Inflammatory macrophage treated with lipopolysaccharide for 1 hour (primary cell): Measurements from ENCODE around the gene GNG4.
"Not testable (repeated sequence)": the region's sequence is repeated elsewhere in the genome, so short reads cannot be mapped to it uniquely, and the experiment has no call there.

Experiments
- DNase-seq, 2 donors: peaks; one replicate each; pipeline ENCODE4 v3.0.0-alpha.2; 2020 to 2022

GNG4 gene

DNA sequence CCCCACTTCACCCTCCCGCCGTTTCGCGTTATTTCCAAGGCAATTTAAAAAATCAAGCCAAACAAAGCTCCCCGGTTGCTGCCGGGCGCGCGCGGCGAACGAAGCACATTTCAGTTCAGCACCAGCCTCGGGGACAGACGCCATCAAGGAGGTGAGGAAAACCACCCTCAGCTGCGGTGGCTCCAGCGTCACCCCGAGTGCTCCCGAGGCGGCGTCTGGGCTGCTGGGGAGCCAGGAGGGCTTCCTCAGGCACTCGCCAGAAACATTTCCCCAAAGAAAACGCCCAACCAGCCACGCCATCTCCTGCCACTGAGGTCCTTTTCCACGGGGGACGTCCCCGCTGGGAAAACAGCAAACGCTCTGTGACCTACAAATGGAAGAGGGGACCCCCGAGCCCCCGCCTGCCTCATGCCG, 623 bp downstream of the GNG4 start:
- peak; percentile 30 to 41 for DNase-seq

DNA sequence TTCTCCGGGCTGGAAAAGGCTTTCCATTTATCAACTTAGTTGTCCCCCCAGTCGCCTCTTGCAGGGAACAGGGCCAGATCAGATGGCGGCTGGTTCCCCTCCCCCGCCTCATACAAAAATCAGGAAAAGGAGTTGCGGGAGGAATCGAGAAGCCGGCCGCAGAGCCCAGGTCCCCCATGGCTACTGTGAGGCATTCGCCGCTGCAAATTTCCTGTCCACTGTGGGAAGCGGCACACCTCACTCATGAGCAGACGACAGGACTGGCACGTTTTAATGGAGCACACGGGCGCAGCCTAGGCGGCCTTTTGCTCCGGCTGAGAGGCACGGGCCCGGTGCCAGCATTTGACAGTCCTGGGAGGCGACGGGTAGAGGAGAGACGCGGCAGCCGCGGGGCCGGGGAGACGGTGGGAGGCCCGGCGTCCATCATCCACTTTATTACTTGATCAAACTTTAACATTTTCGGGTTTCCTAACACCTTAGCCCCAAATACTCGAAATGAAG, 1.1 kb downstream of the GNG4 start:
- no peak for DNase-seq

DNA sequence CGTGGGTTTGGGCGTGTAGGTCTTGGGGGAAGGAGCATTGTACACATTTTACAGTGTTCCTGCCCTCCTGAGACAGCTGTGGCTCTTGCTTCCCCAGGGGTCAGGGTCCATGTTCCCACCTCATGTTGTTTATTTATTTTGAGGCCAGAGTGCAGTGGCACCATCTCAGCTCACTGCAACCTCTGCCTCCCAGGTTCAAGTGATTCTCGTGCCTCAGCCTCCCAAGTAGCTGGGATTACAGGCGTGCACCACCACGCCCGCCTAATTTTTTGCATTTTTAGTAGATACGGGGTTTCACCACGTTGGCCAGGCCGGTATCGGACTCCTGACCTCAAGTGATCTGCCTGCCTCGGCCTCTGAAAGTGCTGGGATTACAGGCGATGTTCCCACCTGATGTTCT, 2.0 kb downstream of the GNG4 start:
- DNase-seq = not testable (repeated sequence)

DNA sequence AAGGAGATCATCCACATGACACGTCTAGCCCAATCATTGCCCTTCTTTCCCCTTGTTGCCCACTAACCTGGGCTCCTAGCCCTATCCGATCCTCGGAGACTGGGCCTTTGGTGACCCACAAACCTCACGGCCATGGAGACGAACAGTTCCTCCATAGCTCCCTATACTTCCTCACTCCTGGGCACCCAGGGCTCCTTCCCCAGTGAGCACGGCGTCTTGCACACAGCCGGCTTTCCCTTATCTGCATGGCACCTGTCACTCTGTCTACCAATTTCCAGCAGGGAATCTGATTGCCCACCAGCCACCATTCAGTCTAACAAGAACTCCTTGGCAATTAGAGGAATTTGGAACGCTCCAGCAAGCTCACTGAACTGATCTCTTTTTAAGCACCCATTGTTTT, 3.1 kb downstream of the GNG4 start:
- no peak for DNase-seq

DNA sequence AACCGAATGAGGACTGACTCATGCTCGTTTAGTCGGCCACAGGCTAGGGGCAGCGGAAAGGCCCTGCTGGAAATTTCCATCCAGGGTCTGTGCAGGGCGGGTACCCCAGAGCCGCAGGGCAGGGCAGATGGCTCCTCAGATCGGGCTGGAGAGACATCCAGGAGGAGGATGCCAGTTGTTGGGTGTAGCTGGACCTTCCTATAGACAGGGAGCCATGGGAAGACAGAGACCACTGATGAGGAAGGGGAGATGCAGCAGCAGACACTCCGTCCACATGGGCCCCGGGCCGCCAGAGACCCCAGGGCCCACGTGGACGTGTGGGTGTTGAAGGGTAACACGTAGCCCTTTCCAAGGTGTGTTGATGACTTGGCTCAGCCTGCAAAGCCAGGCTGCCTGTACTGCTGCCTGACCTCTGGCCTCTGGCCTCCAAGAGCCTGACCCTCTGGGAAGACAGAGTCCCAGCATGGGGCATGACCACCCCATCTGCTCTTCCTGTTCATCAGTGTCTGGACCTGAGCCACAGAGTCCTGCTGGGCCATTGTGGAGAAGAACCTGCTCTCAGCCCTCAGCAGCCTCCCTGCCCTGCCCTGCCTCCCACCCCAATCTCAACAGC, 4.8 kb downstream of the GNG4 start:
- no peak for DNase-seq

DNA sequence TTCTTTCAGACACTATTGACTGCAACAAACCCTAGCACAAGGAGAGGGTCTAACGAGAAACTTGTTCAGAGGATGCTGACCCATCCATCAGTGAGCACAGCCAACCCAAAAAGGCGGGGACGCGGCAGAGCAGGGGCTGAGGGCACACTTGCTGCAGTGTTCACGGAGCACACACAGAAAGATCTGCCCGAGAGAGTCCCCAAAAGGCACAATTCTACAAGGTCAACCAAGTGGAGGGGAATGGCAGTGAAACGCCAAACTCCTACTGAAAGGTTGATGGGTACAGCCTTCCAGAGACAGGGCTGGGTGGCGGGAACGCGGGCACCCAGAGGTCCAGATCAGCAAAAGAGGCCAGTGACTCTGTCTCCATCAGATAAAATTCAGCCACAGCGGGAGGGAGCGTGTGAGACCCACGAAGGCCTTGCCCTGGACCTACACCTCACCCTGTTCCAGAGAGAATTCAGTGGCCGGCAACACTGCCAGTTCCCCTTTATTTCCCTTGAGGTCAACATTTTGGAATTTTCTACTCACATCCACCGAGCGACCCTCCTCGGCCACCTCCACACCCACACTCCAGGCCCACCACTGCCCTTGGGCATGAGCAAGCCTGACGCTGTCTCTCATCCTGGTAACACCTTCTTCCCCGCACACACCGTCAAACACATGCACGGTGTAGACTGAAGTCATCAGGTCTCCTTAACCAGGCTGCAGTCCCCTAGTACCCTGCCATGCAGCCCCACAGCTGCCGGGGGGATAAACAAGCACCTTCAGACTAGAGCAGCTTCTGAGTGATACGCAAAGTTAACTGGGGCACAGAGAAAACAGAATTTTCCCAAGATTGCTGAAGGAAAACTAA, 5.5 kb downstream of the GNG4 start:
- DNase-seq = no peak

DNA sequence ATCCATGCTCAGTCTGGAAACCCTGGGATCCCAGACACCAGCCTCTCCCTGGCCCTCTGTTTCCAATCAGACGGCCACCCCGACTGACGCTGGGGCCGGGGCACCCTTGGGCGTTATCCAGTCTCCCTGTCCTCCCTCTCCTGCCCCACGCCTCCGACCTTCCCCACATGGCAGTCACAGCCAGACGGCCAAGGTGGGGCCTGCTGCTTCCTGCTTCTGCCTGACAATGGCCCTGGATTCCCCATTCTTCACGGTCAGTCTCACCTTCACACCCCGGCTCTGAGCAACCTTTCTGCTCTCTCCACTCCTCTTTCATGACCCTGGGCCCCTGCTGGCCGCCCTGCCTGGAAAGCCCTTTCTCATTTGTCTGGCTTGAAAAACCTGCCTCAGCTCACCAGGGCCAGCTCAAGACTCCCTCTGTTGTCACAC, 6.6 kb downstream of the GNG4 start:
- DNase-seq = no peak

DNA sequence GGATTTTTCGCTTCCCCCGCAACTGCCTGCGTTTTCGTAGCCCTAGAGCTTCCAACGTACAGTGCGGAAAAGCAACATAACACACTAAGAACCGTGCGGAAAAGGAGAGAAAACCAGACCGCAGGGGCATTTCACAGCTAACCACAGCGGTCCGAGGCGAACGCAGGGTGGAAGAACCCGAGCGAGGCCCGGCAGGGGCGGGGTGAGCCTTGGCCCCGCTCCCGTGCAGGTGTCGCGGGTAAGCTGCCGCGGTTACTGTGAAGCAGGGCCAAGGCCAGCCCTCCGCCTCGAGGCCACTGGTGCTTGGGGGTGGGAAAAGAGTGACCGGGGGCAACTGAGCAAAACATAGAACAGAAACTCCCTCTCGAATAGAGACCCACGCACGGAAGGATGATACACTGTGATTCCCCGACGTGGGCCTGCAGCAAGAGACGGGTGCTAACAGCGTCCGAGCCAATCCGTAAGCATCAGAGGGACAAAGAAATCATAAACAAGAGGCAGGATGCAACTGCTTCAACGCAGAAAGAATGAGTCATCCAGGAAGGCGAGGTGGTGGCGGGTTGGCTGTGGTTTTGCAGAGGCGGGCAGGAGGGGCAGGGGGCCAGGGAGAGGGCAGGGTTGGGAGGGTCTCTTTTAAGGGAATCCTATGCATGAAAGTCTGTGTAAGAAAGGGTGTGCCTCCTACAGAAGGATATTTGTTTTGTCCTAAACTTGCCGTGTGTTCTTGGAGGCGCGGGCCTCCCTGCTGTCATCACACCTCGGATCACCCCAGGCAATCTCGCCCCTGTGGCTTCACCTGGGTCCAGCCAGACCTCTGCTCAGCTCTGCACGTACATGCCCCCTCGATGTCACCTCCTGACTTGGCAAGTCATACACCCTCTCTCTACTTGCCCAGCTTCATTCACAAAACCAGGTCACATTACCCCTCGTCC, 7.3 kb downstream of the GNG4 start:
- peak; percentile 56 to 71 for DNase-seq

DNA sequence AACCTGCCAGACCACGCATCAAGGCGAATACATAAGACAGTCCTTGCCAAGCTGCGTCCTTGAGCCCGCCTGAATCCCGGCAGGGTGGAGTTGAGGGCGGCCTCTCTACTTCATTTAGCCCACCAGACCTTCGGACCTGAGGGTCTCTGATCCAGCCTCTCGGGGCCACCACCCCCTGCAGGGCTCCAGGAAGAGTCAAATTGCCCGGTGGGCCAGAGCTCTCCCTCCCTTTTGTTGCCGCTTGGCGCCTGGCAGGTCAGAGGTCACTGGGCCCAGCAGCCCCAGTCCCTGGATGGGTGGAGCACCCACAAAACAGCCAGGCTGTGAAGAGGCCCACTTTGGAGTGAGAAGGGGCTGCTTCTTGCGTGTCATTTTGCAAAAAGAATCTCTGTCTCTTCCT, 9.0 kb downstream of the GNG4 start:
- no peak for DNase-seq

DNA sequence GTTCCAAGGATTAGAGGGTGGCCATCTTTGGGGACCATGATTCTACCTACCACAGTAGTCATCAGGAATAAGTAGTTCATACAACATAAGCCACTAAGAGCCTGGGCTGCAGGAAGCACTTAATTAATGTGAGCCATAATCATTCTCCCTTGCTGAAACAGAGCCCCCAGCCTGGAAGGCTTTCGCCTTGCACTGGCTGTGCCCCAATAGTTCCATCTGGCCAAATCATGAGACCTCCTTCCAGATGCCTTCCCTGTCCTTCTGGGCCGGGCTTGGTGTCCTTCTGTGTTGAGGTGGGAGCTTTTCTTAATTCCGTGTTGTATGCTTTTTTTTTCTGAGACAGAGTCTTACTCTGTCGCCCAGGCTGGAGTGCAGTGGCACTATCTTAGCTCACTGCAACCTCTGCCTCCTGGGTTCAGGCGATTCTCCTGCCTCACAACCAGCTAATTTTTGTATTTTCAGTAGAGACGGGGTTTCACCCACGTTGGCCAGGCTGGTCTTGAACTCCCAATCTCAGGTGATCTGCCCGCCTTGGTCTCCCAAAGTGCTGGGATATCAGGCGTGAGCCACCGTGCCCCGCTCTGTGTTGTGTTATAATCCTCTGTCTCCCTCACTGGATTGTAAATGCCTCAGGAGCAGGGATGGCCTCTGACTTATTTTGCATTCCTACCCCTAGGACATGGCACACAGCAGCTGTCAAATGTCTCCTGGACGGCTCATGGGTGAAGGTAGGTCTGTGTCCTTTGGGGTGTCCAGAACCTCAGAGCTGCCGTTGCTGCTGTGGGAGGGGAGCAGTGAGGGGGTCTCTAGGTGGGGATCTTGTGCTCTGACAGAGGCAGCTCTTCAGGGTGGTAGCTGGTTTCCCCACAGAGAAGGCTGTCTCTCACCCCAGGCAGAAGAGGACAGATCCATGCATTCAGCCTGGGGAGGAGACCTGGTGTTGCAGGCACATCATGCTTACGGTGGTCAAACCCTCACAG, 10.1 kb downstream of the GNG4 start:
- no peak for DNase-seq

DNA sequence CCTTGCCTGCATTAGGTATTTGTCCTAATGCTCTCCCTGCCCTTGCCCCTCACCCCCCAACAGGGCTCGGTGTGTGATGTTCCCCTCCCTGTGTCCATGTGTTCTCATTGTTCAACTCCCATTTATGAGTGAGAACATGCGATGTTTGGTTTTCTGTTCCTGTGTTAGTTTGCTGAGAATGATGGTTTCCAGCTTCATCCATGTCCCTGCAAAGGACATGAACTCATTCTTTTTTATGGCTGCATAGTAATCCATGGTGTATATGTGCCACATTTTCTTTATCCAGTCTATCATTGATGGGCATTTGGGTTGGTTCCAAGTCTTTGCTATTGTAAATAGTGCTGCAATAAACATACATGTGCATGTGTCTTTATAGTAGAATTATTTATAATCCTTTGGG, 11.0 kb downstream of the GNG4 start:
- DNase-seq = not testable (repeated sequence)

DNA sequence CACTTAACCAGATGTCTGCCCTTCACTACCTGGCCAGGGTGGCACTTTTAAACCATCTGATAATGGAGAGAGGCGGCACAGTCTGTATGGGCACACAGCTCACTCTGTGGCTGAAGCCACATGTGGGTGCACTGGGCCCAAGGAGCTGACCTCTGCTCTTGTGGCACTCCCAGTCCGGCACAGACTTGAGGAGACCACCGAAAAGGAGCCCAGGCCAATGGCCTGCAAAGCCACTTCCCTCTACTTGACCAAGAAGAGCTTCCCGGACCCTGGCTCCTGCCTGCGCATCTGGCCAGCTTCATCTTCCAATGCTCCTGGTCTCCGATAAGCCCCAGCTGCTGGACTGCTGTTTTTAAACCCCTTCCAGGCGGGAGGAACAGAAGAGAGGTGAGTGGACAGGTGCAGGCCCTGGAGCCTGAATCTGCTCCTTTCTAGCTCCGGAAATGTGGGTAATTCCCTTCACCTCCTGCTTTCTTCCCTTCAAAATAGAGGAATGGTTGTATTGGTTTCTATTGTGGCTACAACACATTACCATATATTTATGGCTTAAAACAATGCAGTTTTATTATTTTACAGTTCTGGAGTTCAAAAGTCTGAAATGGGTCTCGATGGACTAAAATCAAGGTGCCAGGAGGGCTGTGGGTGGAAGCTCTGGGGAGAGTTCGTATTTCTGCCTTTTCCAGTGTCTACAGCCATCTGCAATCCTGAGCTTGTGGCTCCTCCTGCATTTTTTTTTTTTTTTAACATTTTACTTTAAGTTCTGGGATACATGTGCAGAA, 11.6 kb downstream of the GNG4 start:
- DNase-seq = no peak

DNA sequence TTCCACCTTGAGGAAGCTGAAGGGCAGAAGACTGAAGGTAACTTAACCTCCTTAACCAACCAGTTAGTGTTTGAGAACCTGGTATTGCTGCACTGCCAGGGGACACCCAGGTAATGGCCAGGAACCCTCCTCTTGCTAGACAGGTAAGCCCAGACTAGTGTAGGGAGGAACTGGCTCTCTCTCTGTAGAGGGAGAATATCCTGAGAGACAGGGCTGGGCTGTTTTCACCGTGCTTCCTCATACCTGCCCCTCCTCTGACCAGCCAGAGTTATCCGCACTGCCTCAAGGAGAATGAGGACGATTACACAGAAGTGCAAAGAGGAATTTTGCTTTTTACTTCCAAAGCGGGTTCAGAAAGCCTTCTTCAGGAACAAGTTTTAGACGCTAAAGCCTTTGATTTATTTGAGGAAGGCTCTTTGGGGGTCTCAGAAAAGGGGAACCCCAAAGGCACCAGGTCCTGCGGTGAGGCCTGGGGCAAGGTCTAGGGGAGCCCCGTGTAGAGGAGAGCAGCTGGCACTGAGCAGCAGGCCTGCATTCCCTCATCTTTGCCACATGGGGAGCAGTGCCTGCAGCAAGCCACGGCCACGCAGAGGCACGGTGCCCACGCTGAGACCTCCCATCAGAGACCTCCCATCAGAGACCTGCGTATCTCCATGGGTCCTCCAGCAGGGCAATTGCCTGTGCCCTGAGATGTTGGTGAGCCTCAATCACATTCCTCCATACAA, 13.5 kb downstream of the GNG4 start:
- DNase-seq = no peak

DNA sequence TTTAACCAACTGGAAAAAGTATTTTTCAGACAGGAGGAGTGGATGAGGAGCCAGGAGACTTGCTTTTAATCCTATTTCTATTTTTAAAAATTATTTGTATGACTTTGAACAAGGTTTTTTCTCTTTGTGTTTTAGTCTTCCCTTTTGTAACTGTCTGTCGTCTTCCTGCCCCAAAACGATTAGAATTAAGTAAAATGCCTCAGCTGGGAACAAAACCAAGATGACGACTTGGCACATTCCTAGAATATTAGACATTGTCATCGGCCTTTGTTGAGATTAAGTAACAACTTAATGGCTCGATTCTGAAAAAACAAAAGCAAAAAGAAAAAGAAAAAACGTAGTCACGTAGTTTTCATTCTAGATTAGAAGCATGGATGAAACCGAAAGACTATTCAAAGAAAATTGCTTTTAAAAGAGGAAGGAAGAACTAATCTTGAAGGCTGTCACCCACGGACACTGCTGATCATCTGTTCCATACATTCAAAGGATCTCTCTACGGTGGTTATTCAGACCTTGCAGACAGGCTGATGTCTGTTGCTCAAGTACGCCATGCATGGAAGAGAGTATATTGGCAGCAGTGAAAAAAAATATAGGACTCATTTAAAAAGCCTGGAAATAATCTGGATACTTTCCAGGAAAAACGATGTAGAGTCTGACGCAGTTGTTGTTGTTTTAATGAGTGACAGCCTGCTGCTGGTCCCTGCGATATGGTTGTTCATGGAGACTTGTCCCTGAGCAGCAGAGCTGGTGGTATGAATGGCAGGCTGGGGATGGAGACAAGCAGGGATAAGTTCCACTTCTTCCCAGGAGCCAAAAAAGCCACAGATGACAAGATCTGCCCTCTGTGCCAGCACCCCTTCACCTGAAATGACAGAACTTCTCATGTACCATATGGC, 16.8 kb downstream of the GNG4 start:
- peak; percentile 37 to 67 for DNase-seq

DNA sequence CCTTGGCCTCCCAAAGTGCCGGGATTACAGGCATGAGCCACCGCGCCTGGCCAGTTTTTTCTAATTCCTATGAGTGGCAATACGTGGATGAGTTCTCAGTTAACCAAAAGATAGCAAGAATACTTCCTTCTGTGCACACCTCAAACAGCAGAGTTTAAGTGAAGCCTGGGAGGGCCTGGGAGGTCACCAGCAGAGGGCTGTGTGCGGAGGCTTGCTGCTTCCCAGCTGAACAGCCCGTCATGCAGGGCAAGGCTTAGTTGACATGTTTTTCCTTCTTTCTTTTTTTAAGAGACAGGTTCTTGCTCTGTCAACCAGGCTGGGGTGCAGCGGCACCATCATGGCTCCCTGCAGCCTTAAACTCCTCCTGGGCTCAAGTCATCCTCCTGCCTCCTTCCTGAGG, 17.8 kb downstream of the GNG4 start:
- no peak for DNase-seq

DNA sequence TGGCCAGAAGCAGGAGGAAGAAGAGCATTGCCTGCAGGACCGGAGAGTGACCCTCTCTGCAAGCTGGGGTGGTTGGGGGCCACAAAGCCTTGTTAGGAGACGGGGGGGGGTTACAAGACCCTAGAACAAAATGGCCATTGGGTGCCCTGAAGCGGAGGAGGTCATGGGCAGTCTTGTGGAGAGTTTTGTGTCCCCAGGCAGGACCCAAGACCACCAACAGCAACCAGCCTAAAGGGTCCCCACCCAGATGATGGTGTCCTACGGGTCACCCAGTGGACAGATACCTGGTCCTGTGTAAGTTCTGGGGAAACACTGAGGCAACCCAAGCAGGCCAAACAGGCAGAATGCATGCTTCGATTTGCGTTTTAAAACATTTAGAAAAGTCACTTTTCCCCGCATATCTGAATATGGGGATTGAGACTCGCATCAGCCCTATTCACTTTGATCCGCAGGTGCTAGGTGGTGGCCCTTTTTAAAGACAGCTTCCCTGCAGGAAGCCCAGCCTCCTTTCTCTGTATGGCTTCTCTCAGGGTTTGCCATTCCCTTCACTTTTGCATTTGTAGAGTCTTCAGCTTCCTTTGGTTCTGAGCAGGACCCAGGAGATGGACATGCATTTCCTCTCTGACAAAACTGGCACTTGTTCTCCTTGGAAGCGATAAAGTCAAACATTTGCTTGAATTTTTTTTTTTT, 21.1 kb downstream of the GNG4 start:
- no peak for DNase-seq

DNA sequence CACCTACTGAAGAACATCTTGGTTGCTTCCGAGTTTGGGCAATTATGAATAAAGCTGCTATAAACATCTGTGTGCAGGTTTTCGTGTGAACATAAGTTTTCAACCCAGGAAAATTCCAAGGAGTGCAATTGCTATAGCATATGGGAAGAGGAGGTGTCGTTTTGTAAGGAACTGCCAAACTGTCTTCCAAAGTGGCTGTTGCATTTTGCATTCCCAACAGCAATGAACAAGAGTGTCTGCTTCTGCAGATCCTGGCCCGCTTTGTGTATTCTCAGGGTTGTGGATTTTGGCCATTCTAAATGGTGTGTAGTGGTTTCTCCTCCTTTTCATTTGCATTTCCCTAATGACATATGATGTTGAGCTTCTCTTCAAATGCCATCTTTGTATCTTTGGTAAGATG, 23.8 kb downstream of the GNG4 start:
- no peak for DNase-seq

DNA sequence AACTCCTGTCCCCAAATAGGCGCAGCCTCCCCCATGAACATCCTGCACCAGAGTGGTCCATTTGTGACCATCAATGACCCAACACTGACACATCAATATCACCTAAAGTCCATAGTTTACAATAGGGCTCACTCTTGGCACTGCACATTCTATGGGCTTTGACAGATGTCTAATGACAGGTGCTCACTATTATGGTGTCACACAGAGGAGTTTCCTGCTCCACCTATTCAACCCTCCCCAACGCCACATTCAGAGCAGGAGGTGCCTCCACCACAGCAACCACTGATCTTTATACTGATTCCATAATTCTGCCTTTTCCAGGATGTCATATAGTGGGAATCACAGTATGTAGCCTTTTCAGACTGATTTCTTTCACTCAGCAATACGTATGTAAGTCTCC, 24.2 kb downstream of the GNG4 start:
- DNase-seq = no peak
